ENCODE data around the gene FUS. TPM values are rescaled to one million over a fixed set of nuclear protein-coding genes. Genes with fewer than 3 reads are reported as not detected.

FUS gene
- total RNA-seq, 1 donor from 2014 or later = 309 TPM

DNA sequence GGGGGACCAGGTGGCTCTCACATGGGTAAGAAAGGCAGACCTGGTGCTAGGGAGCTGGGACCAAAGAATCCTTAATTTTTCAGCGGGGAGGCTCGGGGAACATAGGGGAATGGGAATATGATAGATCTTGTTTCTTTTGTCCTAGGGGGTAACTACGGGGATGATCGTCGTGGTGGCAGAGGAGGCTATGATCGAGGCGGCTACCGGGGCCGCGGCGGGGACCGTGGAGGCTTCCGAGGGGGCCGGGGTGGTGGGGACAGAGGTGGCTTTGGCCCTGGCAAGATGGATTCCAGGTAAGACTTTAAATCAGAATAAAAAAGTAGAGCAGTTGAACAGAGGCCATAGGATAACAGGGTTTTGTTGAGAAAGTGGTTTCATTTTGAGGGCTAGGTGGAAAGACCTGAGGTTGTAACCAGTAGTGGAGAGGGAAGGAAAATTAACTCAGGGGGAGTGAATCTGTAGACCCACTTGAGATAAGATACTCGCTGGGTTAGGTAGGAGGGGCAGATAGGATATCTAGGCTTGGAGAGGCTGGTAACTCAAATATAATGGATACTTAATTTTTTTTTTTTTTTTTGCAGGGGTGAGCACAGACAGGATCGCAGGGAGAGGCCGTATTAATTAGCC lies 11.0 kb downstream of the FUS start:
- peaks cover 100% of the 10 kb centered on the region for H4K20me1 ChIP-seq (ENCODE audit: insufficient read depth, low read length)
- H3K4me2 ChIP-seq (ENCODE audit: low read length) = no peak overlapping the region
- FAIRE-seq (no peak), DNase-seq (ENCODE audit: low read depth) (no peak)
- no peaks in the 10 kb centered on the region for H3K4me1 ChIP-seq (ENCODE audit: insufficient read depth, low read length)
- no peaks in the 10 kb centered on the region for H3K9me3 Mint-ChIP-seq (ENCODE audit: unreplicated experiment)
- no peak for TF ChIP-seq EZH2 (IDR thresholded peaks at IDR 0.05; ENCODE audit: insufficient read depth, low read length)
- TF ChIP-seq, protein P1, sequence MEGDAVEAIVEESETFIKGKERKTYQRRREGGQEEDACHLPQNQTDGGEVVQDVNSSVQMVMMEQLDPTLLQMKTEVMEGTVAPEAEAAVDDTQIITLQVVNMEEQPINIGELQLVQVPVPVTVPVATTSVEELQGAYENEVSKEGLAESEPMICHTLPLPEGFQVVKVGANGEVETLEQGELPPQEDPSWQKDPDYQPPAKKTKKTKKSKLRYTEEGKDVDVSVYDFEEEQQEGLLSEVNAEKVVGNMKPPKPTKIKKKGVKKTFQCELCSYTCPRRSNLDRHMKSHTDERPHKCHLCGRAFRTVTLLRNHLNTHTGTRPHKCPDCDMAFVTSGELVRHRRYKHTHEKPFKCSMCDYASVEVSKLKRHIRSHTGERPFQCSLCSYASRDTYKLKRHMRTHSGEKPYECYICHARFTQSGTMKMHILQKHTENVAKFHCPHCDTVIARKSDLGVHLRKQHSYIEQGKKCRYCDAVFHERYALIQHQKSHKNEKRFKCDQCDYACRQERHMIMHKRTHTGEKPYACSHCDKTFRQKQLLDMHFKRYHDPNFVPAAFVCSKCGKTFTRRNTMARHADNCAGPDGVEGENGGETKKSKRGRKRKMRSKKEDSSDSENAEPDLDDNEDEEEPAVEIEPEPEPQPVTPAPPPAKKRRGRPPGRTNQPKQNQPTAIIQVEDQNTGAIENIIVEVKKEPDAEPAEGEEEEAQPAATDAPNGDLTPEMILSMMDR (IDR thresholded peaks at IDR 0.05; ENCODE audit: insufficient read depth, low read depth, low read length) = no peak
- H3K4me3 Mint-ChIP-seq (ENCODE audit: unreplicated experiment) = no peak overlapping the region
- H3K4me3 ChIP-seq (ENCODE audit: insufficient read depth, low read depth, low read length) = no peak overlapping the region
- peaks cover 98% of the 10 kb centered on the region for H3K36me3 ChIP-seq (ENCODE audit: insufficient read depth, low read length)
- no peaks in the 10 kb centered on the region for H3K9me3 ChIP-seq (ENCODE audit: insufficient read depth, low read depth, low read length)
- H2AFZ ChIP-seq (ENCODE audit: low read depth, low read length) = no peak overlapping the region
- no peaks in the 10 kb centered on the region for H3K27me3 Mint-ChIP-seq (ENCODE audit: low read depth, unreplicated experiment)
- peaks cover 75% of the 10 kb centered on the region for H3K79me2 ChIP-seq (ENCODE audit: insufficient read depth, low read length)
- no peak overlapping the region for H3K9ac ChIP-seq (ENCODE audit: low read length)
- no peaks in the 10 kb centered on the region for H3K27me3 ChIP-seq (ENCODE audit: insufficient read depth, low read length)
- peaks cover 51% of the 10 kb centered on the region for H3K36me3 Mint-ChIP-seq (ENCODE audit: low read depth, unreplicated experiment)
- no peak overlapping the region for H3K27ac Mint-ChIP-seq (ENCODE audit: unreplicated experiment)
- no peak overlapping the region for H3K27ac ChIP-seq (ENCODE audit: low read depth, low read length)
- H3K4me1 Mint-ChIP-seq (ENCODE audit: low read depth, unreplicated experiment) = peaks cover 24% of the 10 kb centered on the region

DNA sequence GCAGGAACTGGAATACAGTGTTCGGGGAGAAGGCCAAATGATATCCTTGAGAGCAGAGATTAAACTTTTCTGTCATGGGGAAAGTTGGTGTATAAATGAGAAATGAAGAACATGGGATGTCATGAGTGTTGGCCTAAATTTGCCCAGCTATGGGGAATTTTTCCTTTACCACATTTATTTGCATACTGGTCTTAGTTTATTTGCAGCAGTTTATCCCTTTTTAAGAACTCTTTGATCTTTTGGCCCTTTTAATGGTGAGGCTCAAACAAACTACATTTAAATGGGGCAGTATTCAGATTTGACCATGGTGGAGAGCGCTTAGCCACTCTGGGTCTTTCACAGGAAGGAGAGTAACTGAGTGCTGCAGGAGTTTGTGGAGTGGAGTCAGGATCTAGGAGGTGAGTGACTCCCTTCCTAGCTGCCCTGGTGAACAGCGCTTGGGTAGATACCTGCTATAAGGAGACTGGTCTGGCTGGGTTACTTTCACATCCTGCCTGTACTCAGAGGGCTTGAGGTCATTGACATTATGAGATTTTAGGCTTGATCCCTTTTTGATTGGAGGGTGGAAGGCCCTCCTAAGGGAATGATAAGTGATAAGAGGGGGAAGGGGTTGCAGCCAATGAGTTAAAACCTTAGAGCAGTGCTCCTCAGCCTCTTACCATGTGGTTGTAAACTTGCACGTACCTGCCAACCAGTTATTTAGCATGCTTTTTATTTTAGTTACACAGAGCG lies 11.9 kb downstream of the FUS start:
- Histone ChIP-seq H3K27ac (ENCODE audit: low read depth, low read length) (no peak overlapping the region), H3K9ac (ENCODE audit: low read length) (no peak overlapping the region), H3K27me3 (ENCODE audit: insufficient read depth, low read length) (no peaks in the 10 kb centered on the region), H4K20me1 (ENCODE audit: insufficient read depth, low read length) (peaks cover 98% of the 10 kb centered on the region), H3K4me1 (ENCODE audit: insufficient read depth, low read length) (no peaks in the 10 kb centered on the region), H2AFZ (ENCODE audit: low read depth, low read length) (no peak overlapping the region), H3K79me2 (ENCODE audit: insufficient read depth, low read length) (peaks cover 66% of the 10 kb centered on the region), H3K4me2 (ENCODE audit: low read length) (no peak overlapping the region), H3K36me3 (ENCODE audit: insufficient read depth, low read length) (peaks cover 95% of the 10 kb centered on the region), H3K4me3 (ENCODE audit: insufficient read depth, low read depth, low read length) (no peak overlapping the region), H3K9me3 (ENCODE audit: insufficient read depth, low read depth, low read length) (no peaks in the 10 kb centered on the region)
- TF ChIP-seq, protein P1 (IDR thresholded peaks at IDR 0.05; ENCODE audit: insufficient read depth, low read depth, low read length) = no peak
- TF ChIP-seq EZH2 (IDR thresholded peaks at IDR 0.05; ENCODE audit: insufficient read depth, low read length) = no peak
- no peak for FAIRE-seq
- H3K4me3 Mint-ChIP-seq (ENCODE audit: unreplicated experiment) = no peak overlapping the region
- H3K27ac Mint-ChIP-seq (ENCODE audit: unreplicated experiment) = no peak overlapping the region
- H3K36me3 Mint-ChIP-seq (ENCODE audit: low read depth, unreplicated experiment) = peaks cover 49% of the 10 kb centered on the region
- H3K9me3 Mint-ChIP-seq (ENCODE audit: unreplicated experiment) = no peaks in the 10 kb centered on the region
- peaks cover 14% of the 10 kb centered on the region for H3K4me1 Mint-ChIP-seq (ENCODE audit: low read depth, unreplicated experiment)
- DNase-seq (ENCODE audit: low read depth) = no peak
- H3K27me3 Mint-ChIP-seq (ENCODE audit: low read depth, unreplicated experiment) = no peaks in the 10 kb centered on the region

All from astrocyte (in vitro differentiated cells and primary cell).